HCT116 (cell line): Measurements from ENCODE around the gene ANO10. TPM values are rescaled to one million over a fixed set of nuclear protein-coding genes. Genes with fewer than 3 reads are reported as not detected.

Experiments used
- ATAC-seq: fragments of 200-7000 bp; cut with Tn5 transposase; 2 replicates; pipeline ENCODE4 v1.9.1; 2020; ENCODE audit warnings: mild to moderate bottlenecking, moderate library complexity
- BruUV-seq: library from RNA; stranded (reverse); fragments of 400-500 nt; replicated peaks from 2 replicates; lab custom pipeline; 2021; lab: Mats Ljungman, UMichigan
- CTCF ChIA-PET: fragments of 300-600 bp; sonication (Branson Sonifier 250); formaldehyde crosslinking; loops from one replicate; lab custom pipeline; 2021; ENCODE audit warnings: antibody characterized with exemption; lab: Charles Lee
- POLR2A ChIA-PET: fragments of 300-600, 350-600 bp; sonication (Branson Sonifier 250); formaldehyde crosslinking; loops from one replicate; lab custom pipeline; 2021; ENCODE audit warnings: antibody characterized with exemption; lab: Charles Lee
- RAD21 ChIA-PET, 2 experiments: fragments of 300-600 bp; sonication (Branson Sonifier 250); formaldehyde crosslinking; loops; one replicate each; lab custom pipeline; 2023; ENCODE audit warnings: low total read pairs in 2 of 2; ENCODE audit not compliant: uncharacterized antibody in 2 of 2, unreplicated experiment in 2 of 2, low non-redundant PET in 1 of 2; lab: Charles Lee
- DNase-seq: peaks from one replicate; pipeline ENCODE4 v3.0.0-alpha.2; 2010; ENCODE audit warnings: low read depth, low spot score
- H2AFZ ChIP-seq: fragments of 200-600 bp; shearing (Covaris generic), sonication (generic); 2 replicates; pipeline ENCODE4 v1.6.1; 2017; ENCODE audit warnings: low read depth, mixed run types, mixed read lengths, antibody characterized with exemption, low read length; ENCODE audit not compliant: poor library complexity, severe bottlenecking
- H3K27ac ChIP-seq: 2 replicates; pipeline ENCODE4 v1.5.1; 2012; ENCODE audit warnings: low read depth, low read length
- H3K27me3 ChIP-seq: fragments of 200-600 bp; sonication (generic); 2 replicates; pipeline ENCODE4 v1.6.1; 2016; ENCODE audit warnings: mixed run types, low read length, mixed read lengths; ENCODE audit not compliant: insufficient read depth
- H3K36me3 ChIP-seq, 2 experiments: fragments of 200-500 bp in 1 of 2; fragments of 200-600 bp in 1 of 2; sonication (Bioruptor generic) in 1 of 2; sonication (generic) in 1 of 2; 2 replicates each; pipeline versions ENCODE4 v1.5.1 to v1.6.1; 2014 to 2016; ENCODE audit warnings: low read length in 2 of 2, inconsistent platforms in 1 of 2, mixed read lengths in 1 of 2, mixed run types in 1 of 2; ENCODE audit not compliant: insufficient read depth in 2 of 2, control insufficient read depth in 1 of 2
- H3K4me1 ChIP-seq, 2 experiments: fragments of 200-600 bp in 1 of 2; sonication (generic) in 1 of 2; 2 replicates each; pipeline versions ENCODE4 v1.5.1 to v1.6.1; 2012 to 2017; ENCODE audit warnings: low read length in 2 of 2, inconsistent platforms in 1 of 2, mild to moderate bottlenecking in 1 of 2, mixed read lengths in 1 of 2, mixed run types in 1 of 2, moderate library complexity in 1 of 2; ENCODE audit not compliant: insufficient read depth in 2 of 2, control insufficient read depth in 1 of 2
- H3K4me2 ChIP-seq: fragments of 200-600 bp; sonication (generic); 2 replicates; pipeline ENCODE4 v1.6.1; 2017; ENCODE audit warnings: mixed run types, low read length, mixed read lengths
- H3K4me3 ChIP-seq, 2 experiments: fragments of 200-600 bp in 1 of 2; sonication (generic) in 1 of 2; replicated peaks in 1 of 2; 2 replicates each; pipeline ENCODE4 v1.5.1; 2011 to 2016; ENCODE audit warnings: low read length in 2 of 2, control low read depth in 1 of 2, low read depth in 1 of 2, mild to moderate bottlenecking in 1 of 2, mixed read lengths in 1 of 2, mixed run types in 1 of 2
- H3K79me2 ChIP-seq: fragments of 200-600 bp; sonication (generic); 2 replicates; pipeline ENCODE4 v1.6.1; 2017; ENCODE audit warnings: mild to moderate bottlenecking, mixed run types, low read length, moderate library complexity, mixed read lengths; ENCODE audit not compliant: insufficient read depth
- H3K9ac ChIP-seq: fragments of 200-600 bp; sonication (generic); 2 replicates; pipeline ENCODE4 v1.6.1; 2016; ENCODE audit warnings: low read length, mixed read lengths
- H3K9me2 ChIP-seq: fragments of 200-600 bp; sonication (generic), shearing (Covaris generic); 2 replicates; pipeline ENCODE4 v1.6.1; 2017; ENCODE audit warnings: mixed run types, mild to moderate bottlenecking, moderate library complexity; ENCODE audit not compliant: insufficient read depth
- H3K9me3 ChIP-seq, 2 experiments: fragments of 200-500 bp in 1 of 2; fragments of 200-600 bp in 1 of 2; sonication (Bioruptor generic) in 1 of 2; sonication (generic) in 1 of 2; 2 replicates each; pipeline ENCODE4 v1.6.1; 2014 to 2017; ENCODE audit warnings: low read length in 2 of 2, mixed read lengths in 2 of 2, inconsistent platforms in 1 of 2, low read depth in 1 of 2, mild to moderate bottlenecking in 1 of 2, mixed run types in 1 of 2, moderate library complexity in 1 of 2; ENCODE audit not compliant: control insufficient read depth in 1 of 2, insufficient read depth in 1 of 2
- H4K20me1 ChIP-seq: fragments of 200-600 bp; sonication (generic), shearing (Covaris generic); 2 replicates; pipeline ENCODE4 v1.6.1; 2017; ENCODE audit warnings: mixed run types, mild to moderate bottlenecking, moderate library complexity; ENCODE audit not compliant: insufficient read depth
- CBX3 ChIP-seq: IDR thresholded peaks from 2 replicates; pipeline ENCODE4 v1.6.1; 2012; ENCODE audit warnings: low read depth
- CEBPB ChIP-seq: IDR thresholded peaks from 2 replicates; pipeline ENCODE4 v1.6.1; 2012; ENCODE audit warnings: low read depth
- CTCF ChIP-seq, 3 experiments: fragments of 200-600 bp in 1 of 3; sonication (generic) in 1 of 3; IDR thresholded peaks in 2 of 3; conservative IDR thresholded peaks in 1 of 3; 2 replicates each; pipeline ENCODE4 v1.5.1; 2012 to 2017; ENCODE audit warnings: low read depth in 2 of 3, low read length in 2 of 3, antibody characterized with exemption in 1 of 3, borderline replicate concordance in 1 of 3, control low read depth in 1 of 3, mild to moderate bottlenecking in 1 of 3, mixed read lengths in 1 of 3, mixed run types in 1 of 3, moderate library complexity in 1 of 3; ENCODE audit not compliant: insufficient read depth in 1 of 3
- EGR1 ChIP-seq: IDR thresholded peaks from 2 replicates; pipeline ENCODE4 v1.6.1; 2012; ENCODE audit warnings: low read depth
- FOSL1 ChIP-seq: IDR thresholded peaks from 2 replicates; pipeline ENCODE4 v1.6.1; 2012; ENCODE audit warnings: low read depth
- JUND ChIP-seq: IDR thresholded peaks from 2 replicates; pipeline ENCODE4 v1.6.1; 2012
- MAX ChIP-seq: IDR thresholded peaks from 2 replicates; pipeline ENCODE4 v1.6.1; 2012
- POLR2AphosphoS5 ChIP-seq: IDR thresholded peaks from 2 replicates; pipeline ENCODE4 v1.6.1; 2011; ENCODE audit warnings: mild to moderate bottlenecking, low read depth, low read length, moderate library complexity
- SIN3A ChIP-seq: IDR thresholded peaks from 2 replicates; pipeline ENCODE4 v1.6.1; 2012; ENCODE audit warnings: low read depth
- SP1 ChIP-seq: IDR thresholded peaks from 2 replicates; pipeline ENCODE4 v1.6.1; 2012; ENCODE audit warnings: low read depth
- TCF7L2 ChIP-seq: IDR thresholded peaks from 2 replicates; pipeline ENCODE4 v1.7.0; 2011; ENCODE audit warnings: borderline replicate concordance, inconsistent platforms; ENCODE audit not compliant: insufficient read depth, insufficient read length; ENCODE audit errors: extremely low read depth
- YY1 ChIP-seq: IDR thresholded peaks from 2 replicates; pipeline ENCODE4 v1.6.1; 2011; ENCODE audit warnings: low read length, low read depth, moderate library complexity, mild to moderate bottlenecking; ENCODE audit not compliant: insufficient replicate concordance; ENCODE audit errors: extremely low read depth
- ZNF274 ChIP-seq: fragments of 200-500 bp; sonication (Bioruptor generic); IDR thresholded peaks from 2 replicates; pipeline ENCODE4 v1.6.1; 2014; ENCODE audit warnings: mild to moderate bottlenecking, low read depth, low read length, inconsistent platforms
- intact Hi-C: fragments of 100-400 bp; cut with micrococcal nuclease; formaldehyde crosslinking; loops from 2 replicates; pipeline ENCODE4 v1.10.0; 2022
- total RNA-seq: library from RNA; stranded (reverse); gene quantifications from one replicate; pipeline ENCODE4 v1.2.1, GENCODE V29; 2021; ENCODE audit not compliant: unreplicated experiment

Gene ANO10
- total RNA-seq, 1 experiment from 2014 or later: 13.3 TPM

- ChIA-PET CTCF (no interaction called here), RAD21 (no interaction called here), POLR2A (no interaction called here)
- Histone ChIP-seq H3K27ac (no peak overlapping the region), H3K9ac (no peak overlapping the region), H3K79me2 (no peaks in the 10 kb centered on the region), H4K20me1 (no peaks in the 10 kb centered on the region), H3K4me2 (peak overlapping the region; percentile 60), H3K9me3 (no peaks in the 10 kb centered on the region), H3K9me2 (no peaks in the 10 kb centered on the region), H2AFZ (no peak overlapping the region), H3K27me3 (no peaks in the 10 kb centered on the region), H3K4me1 (peaks cover 13 to 31% of the 10 kb centered on the region in 2 experiments), H3K36me3 (no peaks in the 10 kb centered on the region), H3K4me3 (peak overlapping the region in 1 of 2 experiments; percentile 18; a peak in 1 of 4 replicates)
- DNase-seq (peak; percentile 82), ATAC-seq (peak; percentile 98)
- no TSS peak for BruUV-seq
- intact Hi-C loops: no loop called here
- TF ChIP-seq TCF7L2: peak; percentile 86
- peak; percentile 49; the same call in 1 of the 2 replicates for TF ChIP-seq CEBPB
- TF ChIP-seq JUND: peak; percentile 86
- TF ChIP-seq CTCF (IDR thresholded peaks at IDR 0.05 in 2 of 3, conservative IDR thresholded peaks at IDR 0.05 in 1 of 3; ENCODE audit: borderline replicate concordance in 1 of 3, insufficient read depth in 1 of 3, low read depth in 2 of 3, low read length in 2 of 3): no peak
- TF ChIP-seq YY1: peak; percentile 25
- TF ChIP-seq MAX: peak; percentile 69
- TF ChIP-seq SP1: peak; percentile 90
- peak; percentile 89 for TF ChIP-seq FOSL1
- no peak for TF ChIP-seq ZNF274
- TF ChIP-seq POLR2AphosphoS5: no peak
- TF ChIP-seq SIN3A: peak; percentile 76
- peak; percentile 81 for TF ChIP-seq EGR1
- TF ChIP-seq CBX3: peak; percentile 88
These were observed 166.6 kb downstream of the ANO10 start for GRCh38 chr3:43455233-43455632.
